HG03442 (cell line): ENCODE measurements around the gene MINK1.
"Not testable (repeated sequence)": the region's sequence is repeated elsewhere in the genome, so short reads cannot be mapped to it uniquely, and the experiment has no call there.

Experiments used
- ATAC-seq: cut with Tn5 transposase; IDR thresholded peaks from one replicate; pipeline ENCODE4 v1.9.1; 2021; ENCODE audit warnings: mild to moderate bottlenecking, moderate library complexity; ENCODE audit not compliant: unreplicated experiment

MINK1 gene

DNA sequence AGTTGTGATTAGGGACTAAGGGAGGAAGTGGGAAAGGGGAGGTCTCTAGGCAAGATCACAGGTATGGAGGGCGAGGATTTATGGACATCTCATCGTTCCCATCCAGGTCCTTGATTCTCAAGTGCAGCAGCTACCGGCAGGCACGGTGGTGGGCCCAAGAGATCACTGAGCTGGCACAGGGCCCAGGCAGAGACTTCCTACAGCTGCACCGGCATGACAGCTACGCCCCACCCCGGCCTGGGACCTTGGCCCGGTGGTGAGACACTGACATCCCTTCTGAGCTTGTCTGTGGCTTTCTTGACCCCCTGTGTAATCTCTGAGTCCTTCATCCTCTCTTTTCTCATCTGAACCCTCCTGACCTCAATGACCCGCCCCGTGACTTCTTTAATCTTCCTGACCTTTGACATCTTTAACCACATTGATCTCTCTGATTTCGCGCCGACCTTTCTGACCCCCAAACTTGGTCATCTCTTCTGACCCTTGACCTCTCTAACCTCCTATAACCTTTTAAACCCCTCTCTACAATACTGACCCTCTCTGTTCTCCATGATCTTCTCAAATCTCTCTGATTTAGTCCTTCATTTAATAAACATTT lies 22.3 kb upstream of the MINK1 start:
- ATAC-seq, result no peak

DNA sequence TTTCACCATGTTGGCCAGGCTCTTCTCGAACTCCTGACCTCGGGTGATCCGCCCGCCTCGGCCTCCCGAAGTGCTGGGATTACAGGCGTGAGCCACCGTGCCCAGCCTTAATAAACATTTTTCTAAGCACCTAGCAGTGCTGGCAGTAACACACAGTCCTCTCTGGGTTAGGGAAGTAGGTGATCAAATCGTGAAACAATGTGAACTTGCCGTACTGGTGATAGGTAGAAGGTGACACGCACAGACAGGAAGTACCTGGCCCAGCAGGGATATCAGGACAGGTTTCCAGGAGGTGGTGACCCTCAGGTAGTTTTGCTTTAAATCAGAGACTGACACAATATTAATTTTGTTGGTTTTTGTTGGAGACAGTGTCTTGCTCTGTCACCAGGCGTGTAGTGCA lies 21.7 kb upstream of the MINK1 start:
- no peak for ATAC-seq

DNA sequence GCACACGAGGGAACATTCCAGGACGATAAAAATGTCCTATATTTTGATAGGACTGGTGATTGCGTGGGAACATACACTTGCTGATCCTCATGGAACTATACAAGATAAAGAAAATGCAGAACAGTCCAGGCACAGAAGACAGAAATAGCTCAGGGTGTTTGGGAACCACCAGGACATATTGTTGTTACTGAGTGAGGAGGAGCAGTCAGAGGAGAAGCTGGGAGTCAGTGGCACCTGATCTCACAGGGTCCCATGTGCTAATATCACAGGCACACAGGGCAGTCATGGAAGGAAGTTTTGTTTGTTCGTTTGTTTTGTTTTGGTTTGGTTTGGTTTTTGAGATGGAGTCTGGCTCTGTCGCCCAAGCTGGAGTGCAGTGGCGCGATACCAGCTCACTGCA lies 20.4 kb upstream of the MINK1 start:
- no peak for ATAC-seq

DNA sequence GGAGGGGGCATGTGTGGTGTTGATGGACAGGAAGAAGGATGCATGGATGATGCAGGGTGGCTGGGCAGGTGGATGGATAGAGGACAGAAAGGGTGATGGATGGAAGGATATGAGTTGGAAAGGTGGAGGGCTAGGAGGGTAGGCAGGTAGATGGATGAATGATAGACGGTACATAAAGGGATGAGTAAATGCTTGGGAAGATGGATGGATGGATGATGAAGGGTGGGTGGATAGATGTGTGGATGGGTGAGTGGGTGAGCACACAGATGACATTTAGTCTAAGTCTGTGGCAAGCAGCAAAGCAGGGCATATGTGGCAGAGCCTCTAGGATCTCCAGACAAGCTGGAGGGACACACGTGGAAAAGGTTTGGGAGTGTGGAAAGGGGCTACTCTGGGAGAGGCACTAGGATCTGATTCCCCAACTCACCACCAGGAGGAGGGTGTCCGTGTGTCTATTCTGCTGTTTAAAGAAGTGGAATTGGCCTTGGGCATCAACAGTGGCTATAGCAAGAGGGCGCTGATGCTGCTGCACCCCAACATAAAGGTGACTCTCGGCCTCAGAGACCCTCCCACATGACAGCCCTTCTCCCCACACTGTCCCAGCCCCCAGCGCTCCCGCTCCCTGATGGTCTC lies 18.0 kb upstream of the MINK1 start:
- ATAC-seq, result no peak

DNA sequence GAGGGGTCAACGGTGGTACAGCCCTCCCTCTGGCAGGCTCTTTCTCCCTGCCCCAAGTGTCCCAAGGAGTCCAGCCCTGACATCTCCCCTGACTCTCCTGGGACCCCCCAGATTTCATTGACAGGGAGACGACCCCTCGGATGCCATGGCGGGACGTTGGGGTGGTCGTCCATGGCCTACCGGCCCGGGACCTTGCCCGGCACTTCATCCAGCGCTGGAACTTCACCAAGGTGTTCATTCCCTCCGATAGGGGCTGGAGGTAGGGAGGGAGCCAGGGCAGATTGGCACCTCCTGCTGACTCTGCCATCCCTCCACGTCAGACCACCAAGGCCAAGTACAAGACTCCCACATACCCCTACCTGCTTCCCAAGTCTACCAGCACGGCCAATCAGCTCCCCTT lies 16.3 kb upstream of the MINK1 start:
- ATAC-seq, result no peak

DNA sequence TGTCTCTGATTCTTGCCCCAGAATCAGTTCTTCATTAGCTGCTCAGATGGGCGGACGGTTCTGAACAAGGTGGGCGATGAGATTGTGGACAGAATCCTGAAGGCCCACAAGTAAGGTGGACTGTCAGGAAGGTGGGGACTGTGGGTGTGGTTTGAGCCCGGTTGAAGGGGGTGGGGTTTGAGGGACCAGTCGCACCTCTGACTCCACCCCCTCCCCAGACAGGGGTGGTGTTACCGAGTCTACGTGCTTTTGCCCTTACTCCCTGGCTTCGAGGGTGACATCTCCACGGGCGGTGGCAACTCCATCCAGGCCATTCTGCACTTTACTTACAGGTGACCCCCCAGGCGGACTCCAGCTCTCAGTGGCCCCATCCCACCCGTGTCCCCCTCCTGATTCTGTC lies 14.9 kb upstream of the MINK1 start:
- ATAC-seq, result no peak

DNA sequence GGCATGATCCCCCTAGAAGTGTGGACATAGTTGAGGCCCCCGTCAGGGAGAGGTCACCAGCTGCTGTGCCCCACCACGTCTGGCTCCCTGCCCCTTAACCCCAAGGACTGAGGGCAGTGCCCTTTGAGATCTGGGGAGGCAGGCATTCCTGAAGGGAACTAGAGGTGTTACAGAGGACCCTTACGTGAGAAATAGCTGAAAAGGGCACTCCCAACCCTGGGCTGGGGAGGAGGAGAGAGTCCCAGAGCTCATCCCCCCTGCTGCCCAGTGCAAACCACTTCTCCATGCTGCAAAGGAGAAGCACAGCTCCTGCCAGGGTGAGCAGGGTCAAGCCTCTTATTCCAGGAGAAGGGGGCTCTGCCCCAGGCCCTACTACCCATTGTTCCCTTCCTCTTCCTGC lies 10.3 kb upstream of the MINK1 start:
- ATAC-seq, result no peak

DNA sequence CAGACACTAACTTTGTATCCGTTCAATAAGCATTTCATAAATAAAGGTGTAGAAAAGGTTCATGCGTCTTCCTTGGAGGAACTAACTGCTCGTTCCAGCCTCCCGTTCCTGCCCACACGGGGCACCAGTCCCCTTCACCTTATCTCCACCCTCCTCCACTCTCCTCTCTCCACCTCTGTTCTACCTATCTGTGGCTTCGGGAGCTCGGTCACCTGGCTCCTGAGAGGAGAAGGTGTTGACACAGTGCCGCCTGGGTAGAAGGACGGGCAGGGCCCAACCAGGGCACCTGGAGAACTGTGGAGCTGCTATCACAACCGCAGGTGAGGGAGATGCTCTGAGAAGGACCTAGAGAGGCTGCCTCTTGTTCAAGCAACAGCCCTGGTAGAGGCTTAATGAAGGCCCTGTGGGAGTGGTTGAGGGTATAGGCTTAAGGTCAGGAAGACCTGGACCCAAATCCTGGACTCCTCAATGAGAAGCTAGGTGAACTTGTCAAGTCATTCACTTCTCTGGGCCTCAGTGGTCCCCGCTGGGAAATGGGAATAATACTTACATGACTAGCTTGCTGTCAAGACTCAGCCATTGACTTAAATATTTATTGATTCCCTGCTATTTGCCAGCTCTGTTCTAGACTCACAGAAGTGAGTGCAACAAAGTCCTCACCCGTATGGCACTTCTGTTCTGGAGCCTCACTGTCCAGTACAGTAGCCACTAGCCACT lies 9.6 kb upstream of the MINK1 start:
- ATAC-seq, result no peak

DNA sequence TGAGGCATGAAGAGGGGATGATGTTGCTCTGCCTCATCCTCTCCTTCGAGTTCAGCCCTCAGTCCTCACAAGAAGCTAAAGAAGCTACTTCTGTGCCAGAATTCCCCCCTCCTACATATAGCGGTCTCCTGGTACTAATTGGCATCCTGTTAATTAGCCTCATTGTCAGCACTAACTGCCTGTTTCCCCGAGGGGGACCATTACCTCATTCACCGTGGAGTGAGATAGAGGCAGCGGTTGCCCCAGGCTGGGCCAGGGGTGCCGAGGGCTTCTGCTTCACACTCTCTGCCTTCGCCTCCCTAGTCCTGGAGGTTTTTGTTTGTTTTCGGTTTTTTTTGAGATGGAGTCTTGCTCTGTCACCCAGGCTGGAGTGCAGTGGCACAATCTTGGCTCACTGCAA lies 5.7 kb upstream of the MINK1 start:
- no peak for ATAC-seq

DNA sequence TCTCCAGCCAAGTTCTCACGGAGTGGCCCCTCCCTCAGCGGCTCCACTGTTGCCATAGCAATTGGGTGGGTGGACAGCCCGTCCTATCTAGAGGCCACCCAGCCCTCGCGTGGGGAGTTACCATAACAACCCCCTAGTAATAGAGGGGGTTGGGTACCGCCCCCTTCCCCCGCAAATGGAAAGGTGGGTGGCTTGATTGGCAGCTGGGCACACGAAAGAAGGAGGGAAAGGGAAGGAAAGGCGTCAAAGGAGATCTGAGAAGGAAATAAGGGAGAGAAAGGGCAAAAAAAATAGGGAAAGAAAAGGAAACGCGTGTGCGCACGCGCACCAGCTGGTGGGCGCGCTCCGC lies 337 bp upstream of the MINK1 start:
- not testable (repeated sequence) for ATAC-seq

DNA sequence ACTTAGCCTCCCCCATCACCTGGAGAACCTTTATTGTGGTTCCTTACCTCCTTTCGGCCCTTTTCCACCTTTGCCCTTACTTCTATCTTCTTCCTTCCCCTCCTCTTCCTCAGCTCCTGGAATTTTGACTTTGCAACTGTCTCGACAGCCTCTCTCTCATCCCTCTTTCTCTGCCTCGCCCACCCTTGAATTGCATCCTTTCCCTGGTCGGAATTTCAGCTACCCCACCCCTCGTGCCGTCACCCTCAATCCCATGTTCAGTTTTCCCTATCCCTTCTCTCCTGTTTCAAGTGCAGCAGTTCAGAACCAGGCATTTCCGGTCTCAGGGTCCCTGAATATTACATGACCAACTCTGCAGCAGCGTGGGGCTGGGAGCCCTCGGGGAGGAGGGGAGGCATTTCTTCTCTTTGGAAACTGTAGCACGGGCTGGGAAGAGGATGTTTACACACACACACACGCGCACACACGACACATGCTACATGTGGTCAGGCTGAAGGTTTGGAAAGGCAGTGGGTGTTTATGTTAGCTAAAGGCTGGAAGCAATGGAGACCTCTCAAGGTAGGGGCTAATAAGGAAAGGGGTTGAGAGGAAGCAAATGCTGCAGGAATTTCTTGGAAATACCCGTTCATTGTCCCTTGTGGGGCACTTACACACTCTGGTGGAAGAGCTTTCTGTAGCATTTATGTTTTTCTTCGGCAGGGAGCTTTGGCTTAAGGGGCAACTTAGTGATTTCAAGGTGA lies 971 bp downstream of the MINK1 start:
- ATAC-seq, result no peak

DNA sequence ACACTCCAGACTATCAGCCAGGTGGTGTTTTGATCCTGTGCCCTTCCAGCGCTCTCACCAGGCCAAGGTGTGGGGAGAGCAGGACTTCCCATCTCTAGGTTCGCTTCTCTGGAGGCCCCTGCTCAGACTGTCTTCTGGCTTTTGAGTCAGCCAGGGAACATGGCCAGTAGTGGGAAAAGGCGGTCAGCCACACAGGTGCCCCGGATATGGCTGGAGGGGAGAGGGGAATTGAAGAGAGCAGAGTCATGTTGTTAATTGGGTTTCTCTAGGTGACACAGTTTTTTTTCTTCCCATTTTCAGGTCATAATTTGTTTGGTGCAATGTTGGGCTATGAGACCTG lies 1.5 kb downstream of the MINK1 start:
- no peak for ATAC-seq

DNA sequence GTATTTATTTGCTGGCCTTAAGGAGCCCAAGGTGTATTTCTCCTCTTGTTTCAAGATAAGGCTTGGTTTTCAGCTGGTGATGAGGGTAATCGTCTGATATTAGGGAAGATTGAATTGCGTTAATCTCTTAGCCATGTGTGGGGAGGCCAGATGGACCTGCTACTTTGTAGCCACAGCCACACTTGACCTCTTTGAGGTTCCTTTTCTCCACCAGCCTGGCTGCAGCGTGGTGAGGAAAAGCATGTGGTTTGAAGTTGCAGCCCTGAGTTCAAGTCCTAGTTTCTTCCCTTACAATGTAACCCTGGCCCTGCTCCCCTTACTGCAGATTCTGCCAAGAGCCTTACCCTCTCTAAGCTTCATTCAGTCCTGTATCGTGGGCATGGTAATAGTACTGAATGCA lies 3.1 kb downstream of the MINK1 start:
- ATAC-seq, result no peak

DNA sequence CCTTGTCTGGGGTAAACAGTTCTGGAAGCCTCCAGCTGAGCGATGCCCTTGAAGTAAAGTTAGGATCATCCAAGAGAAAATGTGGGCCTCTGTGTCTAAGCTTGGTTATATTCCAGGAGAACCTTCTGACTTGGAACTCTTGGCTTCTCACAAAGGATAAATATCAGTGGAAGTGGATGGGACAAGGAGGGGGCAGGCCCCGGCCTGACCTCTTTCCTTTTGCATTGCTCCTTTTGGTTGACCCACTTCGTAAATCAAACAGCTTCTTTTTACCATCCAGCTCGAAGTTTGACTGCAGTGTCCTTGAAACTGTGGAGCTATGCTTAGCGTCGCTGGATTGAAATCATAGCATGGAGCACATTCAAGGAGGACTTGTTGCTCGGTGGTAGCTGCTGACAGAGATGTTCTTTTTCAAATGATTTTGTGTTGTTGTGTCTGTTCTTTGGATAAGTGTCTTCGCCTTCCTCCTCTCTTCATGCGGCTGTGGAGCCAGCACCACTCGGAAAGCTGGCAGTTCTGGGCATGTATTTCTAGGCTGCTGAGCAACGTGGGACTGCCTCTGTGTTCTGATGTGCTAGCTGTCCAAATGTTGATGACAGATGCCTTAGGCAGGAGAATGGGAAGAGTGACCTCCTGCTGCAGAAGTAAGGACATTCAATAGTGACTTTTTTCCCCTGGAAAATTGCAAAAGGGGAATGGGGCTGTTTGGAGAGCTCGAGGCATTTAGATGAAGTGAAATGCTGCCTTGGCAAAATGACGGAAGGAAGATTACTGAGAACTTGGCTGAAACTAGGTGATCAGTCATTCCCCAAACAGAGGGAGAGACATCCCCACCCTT lies 4.5 kb downstream of the MINK1 start:
- no peak for ATAC-seq

DNA sequence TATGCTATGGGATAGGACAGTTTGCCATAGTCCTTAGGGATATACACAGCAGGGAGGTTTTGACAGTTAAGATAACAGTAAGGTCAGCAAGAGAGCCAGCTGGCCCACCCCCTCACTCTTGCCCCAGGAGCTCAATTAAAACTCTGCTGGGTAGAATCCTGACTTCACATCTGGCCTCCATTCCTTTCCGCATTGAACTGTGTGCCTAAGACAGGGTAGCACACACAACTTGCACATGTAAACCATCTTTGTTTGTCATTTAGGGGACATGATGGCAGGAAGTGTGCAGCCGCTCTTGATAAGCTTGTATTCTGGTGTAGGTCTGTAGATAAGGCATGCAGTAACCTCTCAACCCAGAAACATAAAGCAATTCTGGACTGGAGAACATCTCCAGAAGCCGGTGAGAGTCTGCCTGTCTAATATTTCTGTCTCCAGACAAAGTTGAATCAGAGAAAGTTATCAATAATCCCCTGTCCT lies 5.2 kb downstream of the MINK1 start:
- ATAC-seq, result no peak

DNA sequence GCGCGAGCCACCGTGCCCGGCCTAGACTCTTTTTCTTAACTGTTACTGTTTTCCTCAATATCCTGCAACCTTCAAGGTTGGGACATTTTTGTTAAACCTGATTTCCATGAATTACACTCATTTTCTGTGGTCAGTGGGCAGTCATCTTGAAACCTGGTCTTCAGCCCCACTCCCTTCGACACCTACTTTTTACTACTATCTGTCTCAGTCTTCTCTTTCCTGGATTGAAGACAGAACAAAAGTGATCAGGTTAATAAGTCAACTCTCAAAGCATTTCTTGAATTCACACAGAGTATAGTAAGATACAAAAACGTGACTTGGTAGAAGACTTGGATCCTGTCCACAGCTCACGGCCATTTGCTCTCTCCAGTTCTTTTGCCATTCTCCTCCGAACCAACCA lies 6.1 kb downstream of the MINK1 start:
- no peak for ATAC-seq

DNA sequence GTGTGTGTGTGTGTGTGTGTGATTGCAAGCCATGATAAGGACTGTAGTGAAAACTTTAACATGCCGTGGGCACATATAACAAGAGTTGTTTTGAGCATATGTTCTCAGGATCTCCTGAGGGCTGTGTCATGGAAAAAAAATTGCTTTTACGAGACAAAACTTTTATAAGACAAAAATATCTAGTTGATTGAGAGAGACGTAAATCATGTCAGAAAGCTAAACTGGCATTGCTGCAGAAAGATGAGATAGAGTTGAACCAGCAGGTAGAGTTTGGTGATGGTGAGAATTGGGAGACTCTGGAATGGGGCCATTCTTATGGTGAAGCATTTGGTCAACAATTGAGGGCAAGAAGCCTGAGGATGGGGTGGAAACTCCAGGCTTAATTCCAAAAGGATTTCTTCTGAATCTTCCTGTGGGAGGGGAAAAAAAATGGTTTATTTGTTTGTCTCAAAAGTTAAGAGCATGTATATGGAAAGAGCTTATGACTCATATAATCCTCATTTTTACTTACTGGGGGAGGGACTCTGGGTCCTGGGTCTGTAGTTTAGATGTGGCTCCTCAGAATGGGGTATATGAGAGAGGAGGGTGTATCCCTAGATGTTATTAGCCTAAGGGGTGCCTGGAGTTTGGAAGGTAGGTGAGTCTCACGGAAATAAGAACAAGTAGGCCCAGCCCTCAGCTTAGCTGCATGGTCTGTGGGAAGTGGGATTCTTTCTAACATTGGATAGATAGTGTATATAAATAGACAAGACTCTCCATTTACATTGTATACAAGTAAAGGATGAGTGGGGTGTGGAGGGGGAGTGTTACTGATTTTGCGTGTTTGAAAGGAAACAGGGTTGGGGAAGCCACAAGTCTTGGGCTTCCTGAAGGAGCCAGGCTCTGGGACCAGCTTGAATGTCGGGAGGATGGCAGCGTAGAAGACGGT lies 7.1 kb downstream of the MINK1 start:
- no peak for ATAC-seq

DNA sequence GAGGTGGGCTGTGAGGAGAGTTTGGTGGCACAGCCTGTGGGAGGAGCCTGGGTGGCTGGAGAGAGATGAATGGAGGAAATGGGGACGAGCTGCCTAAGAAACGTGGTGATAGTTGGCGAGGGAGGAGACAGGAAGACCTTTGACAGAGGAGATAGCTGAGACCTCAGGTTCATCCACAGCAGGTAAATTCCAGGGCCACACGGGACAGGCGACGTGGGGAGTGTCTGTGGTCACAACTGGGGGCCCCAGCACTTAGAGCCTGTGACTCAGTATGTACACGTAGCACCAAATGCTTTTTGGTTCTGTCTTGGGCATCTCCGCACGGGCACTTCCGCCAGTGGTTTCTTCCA lies 7.7 kb downstream of the MINK1 start:
- no peak for ATAC-seq

DNA sequence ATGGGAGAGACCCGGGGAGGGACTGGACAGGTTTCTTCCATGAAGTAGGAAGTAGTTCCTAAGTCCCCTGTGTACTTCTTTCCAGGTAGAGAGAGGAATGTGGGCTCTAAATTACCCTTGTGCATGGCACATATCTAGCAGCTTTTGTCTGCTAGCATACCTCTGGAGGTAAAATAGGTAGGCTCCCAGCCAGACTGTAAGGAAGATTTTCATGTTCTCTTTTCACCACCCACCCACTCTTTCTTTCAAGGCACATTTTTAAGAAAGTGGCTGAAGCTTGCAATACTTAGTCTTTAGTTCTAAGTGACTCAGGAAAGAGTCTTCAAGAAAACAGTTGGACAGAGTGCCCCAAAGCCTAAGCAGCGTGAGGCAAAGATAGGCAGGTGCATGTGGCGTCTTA lies 9.2 kb downstream of the MINK1 start:
- no peak for ATAC-seq

DNA sequence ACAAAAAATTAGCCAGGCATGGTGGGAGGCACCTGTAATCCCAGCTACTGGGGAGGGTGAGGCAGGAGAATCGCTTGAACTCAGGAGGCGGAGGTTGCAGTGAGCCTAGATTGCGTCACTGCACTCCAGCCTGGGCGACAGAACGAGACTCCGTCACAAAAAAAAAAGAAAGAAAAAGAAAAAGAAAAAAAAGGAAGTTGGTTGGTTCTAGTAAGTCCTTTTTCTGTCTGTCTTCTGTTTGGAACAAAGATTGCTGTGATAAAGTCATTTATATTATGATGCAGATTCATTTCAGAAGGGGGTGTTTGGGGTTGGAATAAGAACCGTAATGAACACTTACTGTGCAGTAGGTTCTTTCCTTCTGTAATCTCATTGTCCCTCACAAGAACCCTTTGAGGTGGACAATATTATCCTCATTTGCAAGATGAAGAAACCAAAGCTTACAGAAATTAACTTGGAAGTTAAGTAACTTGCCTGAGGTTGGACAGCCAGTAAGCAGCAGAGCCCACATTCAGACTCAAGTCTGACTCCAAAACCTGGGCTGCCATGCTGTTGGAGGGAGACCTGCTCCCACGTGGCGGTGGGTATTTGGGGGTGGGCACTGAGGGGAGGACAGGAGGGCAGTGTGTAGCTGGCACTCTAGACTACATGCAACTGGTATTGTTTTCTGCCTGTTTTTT lies 10.3 kb downstream of the MINK1 start:
- no peak for ATAC-seq
